Stimulated activated naive CD8-positive, alpha-beta T cell treated with anti-CD3 and anti-CD28 coated beads, Interleukin-15, Interleukin-2, amounts not matched to agents 100 U/mL and 50 U/mL, for 24 hours (primary cell): ENCODE data around the gene NDUFA11.
"Not testable (repeated sequence)": the region's sequence is repeated elsewhere in the genome, so short reads cannot be mapped to it uniquely, and the experiment has no call there.

ENCODE experiments used
- ATAC-seq: fragments of 150-1000 bp; cut with Tn5 transposase; one replicate; pipeline ENCODE4 v1.10.0; 2021
- DNase-seq: peaks from one replicate; pipeline ENCODE4 v3.0.0; 2021

Gene NDUFA11

GRCh38 chr19:5857203-5858081 lies 46.1 kb downstream of the NDUFA11 start:
- DNase-seq (no peak), ATAC-seq (no peak)

- ATAC-seq, DNase-seq: not testable (repeated sequence)
Measured at GRCh38 chr19:5855151-5855550, 48.4 kb downstream of the NDUFA11 start.

- not testable (repeated sequence) for ATAC-seq, DNase-seq
Measured at GRCh38 chr19:5854121-5854520, 49.5 kb downstream of the NDUFA11 start.

- no peak for ATAC-seq
- DNase-seq: no peak
Measured at GRCh38 chr19:5851302-5851701, 52.3 kb downstream of the NDUFA11 start, which contains the start of gene FUT3. Gene FUT3 (minus strand): TSS chr19:5851449.

- DNase-seq (no peak), ATAC-seq (no peak)
Measured at GRCh38 chr19:5850743-5851293, 52.8 kb downstream of the NDUFA11 start.

- DNase-seq (no peak), ATAC-seq (no peak)
Measured at GRCh38 chr19:5850189-5850588, 53.4 kb downstream of the NDUFA11 start.

- not testable (repeated sequence) for DNase-seq, ATAC-seq
Measured at GRCh38 chr19:5848621-5849020, 55.0 kb downstream of the NDUFA11 start.

- not testable (repeated sequence) for DNase-seq, ATAC-seq
Measured at GRCh38 chr19:5847846-5848245, 55.7 kb downstream of the NDUFA11 start.
